GM19025 (cell line): ENCODE data around the gene DYNC1I2.
"Not testable (repeated sequence)": the region's sequence is repeated elsewhere in the genome, so short reads cannot be mapped to it uniquely, and the experiment has no call there.

Source experiments
- ATAC-seq: cut with Tn5 transposase; IDR thresholded peaks from one replicate; pipeline ENCODE4 v1.9.1; 2021; ENCODE audit warnings: mild to moderate bottlenecking, low read depth, moderate library complexity; ENCODE audit not compliant: unreplicated experiment

DYNC1I2 gene

GRCh38 chr2:171771463-171771862 is 84.2 kb downstream of the DYNC1I2 start:
- no peak for ATAC-seq

- no peak for ATAC-seq
These were observed 85.1 kb downstream of the DYNC1I2 start for GRCh38 chr2:171772373-171772772.

- not testable (repeated sequence) for ATAC-seq
These were observed 87.3 kb downstream of the DYNC1I2 start for GRCh38 chr2:171774581-171774980.

GRCh38 chr2:171778515-171778914 is 91.2 kb downstream of the DYNC1I2 start:
- no peak for ATAC-seq

GRCh38 chr2:171785450-171785849 is 98.2 kb downstream of the DYNC1I2 start:
- ATAC-seq, result no peak

- no peak for ATAC-seq
These were observed 100.2 kb downstream of the DYNC1I2 start for GRCh38 chr2:171787333-171788072.

- no peak for ATAC-seq
These were observed 101.2 kb downstream of the DYNC1I2 start for GRCh38 chr2:171788316-171788993.

GRCh38 chr2:171789956-171790355 is 102.7 kb downstream of the DYNC1I2 start:
- no peak for ATAC-seq

GRCh38 chr2:171791361-171791760 is 104.1 kb downstream of the DYNC1I2 start:
- ATAC-seq, result no peak

- no peak for ATAC-seq
These were observed 104.9 kb downstream of the DYNC1I2 start for GRCh38 chr2:171792157-171792556.

GRCh38 chr2:171792886-171793580 is 105.8 kb downstream of the DYNC1I2 start:
- ATAC-seq, result no peak

GRCh38 chr2:171793691-171794678 is 106.7 kb downstream of the DYNC1I2 start:
- ATAC-seq, result no peak

GRCh38 chr2:171794918-171795317 is 107.6 kb downstream of the DYNC1I2 start:
- no peak for ATAC-seq
